Activated CD4-positive, alpha-beta T cell treated with anti-CD3 and anti-CD28 coated beads for 36 hours (primary cell): ENCODE measurements around the gene CXCL11. TPM values are rescaled to one million over a fixed set of nuclear protein-coding genes. Genes with fewer than 3 reads are reported as not detected.
"Not testable (repeated sequence)": the region's sequence is repeated elsewhere in the genome, so short reads cannot be mapped to it uniquely, and the experiment has no call there.

Experiments used
- ATAC-seq: fragments of 200-7000 bp; cut with Tn5 transposase; one replicate; pipeline ENCODE4 v1.10.0; 2021; ENCODE audit warnings: mild to moderate bottlenecking, moderate library complexity
- CTCF ChIA-PET: fragments of 350-600 bp; sonication (Branson Sonifier 250); formaldehyde crosslinking; loops from one replicate; lab custom pipeline; 2021; ENCODE audit warnings: antibody characterized with exemption; lab: Charles Lee
- POLR2A ChIA-PET: fragments of 350-600 bp; sonication (Branson Sonifier 250); formaldehyde crosslinking; loops from one replicate; lab custom pipeline; 2021; ENCODE audit warnings: antibody characterized with exemption, inconsistent platforms; lab: Charles Lee
- DNase-seq: peaks from one replicate; pipeline ENCODE4 v3.0.0-alpha.2; 2020
- H3K27ac Mint-ChIP-seq: one replicate; pipeline ENCODE4 v1.8.0; 2021; ENCODE audit warnings: mixed read lengths
- H3K27me3 Mint-ChIP-seq: one replicate; pipeline ENCODE4 v1.8.0; 2021; ENCODE audit warnings: mixed read lengths
- H3K36me3 Mint-ChIP-seq: one replicate; pipeline ENCODE4 v1.8.0; 2021; ENCODE audit warnings: low read depth, mixed read lengths
- H3K4me1 Mint-ChIP-seq: one replicate; pipeline ENCODE4 v1.8.0; 2021; ENCODE audit warnings: mixed read lengths
- H3K4me3 Mint-ChIP-seq: one replicate; pipeline ENCODE4 v1.8.0; 2021; ENCODE audit warnings: mild to moderate bottlenecking, moderate library complexity, mixed read lengths
- H3K9me3 Mint-ChIP-seq: one replicate; pipeline ENCODE4 v1.8.0; 2021; ENCODE audit warnings: low read depth, mixed read lengths
- intact Hi-C, 2 experiments: fragments of 100-400 bp; cut with DNase I in 1 of 2; cut with micrococcal nuclease in 1 of 2; formaldehyde crosslinking; loops; one replicate each; pipeline versions ENCODE4 v1.14.2 to v1.15.1; 2022 to 2024; cut with DNase I, micrococcal nuclease
- total RNA-seq, 2 experiments: library from RNA; stranded (reverse); gene quantifications; one replicate each; pipeline ENCODE4 v1.2.3, GENCODE V29; 2021

Gene CXCL11
- total RNA-seq, 2 experiments from 2014 or later, result 0.14 TPM; not detected in 1

GRCh38 chr4:76061421-76061820 lies 25.6 kb upstream of the CXCL11 start:
- no peak for ATAC-seq
- Mint-ChIP-seq H3K4me3 (no peak overlapping the region), H3K27me3 (peaks cover 19% of the 10 kb centered on the region), H3K36me3 (no peaks in the 10 kb centered on the region), H3K27ac (no peak overlapping the region), H3K4me1 (peaks cover 47% of the 10 kb centered on the region), H3K9me3 (no peaks in the 10 kb centered on the region)
- ChIA-PET POLR2A (no interaction called here), CTCF (interaction anchor here (0.8 to 4.9 kb wide), 5 partner anchors 65 to 145 kb away, joined by 3 to 55 read pairs (median 4); no protein-coding TSS in a partner anchor)
- no peak for DNase-seq
- intact Hi-C loops, result no loop called here

- Mint-ChIP-seq H3K4me1 (peaks cover 57% of the 10 kb centered on the region), H3K27me3 (peaks cover 28% of the 10 kb centered on the region), H3K9me3 (no peaks in the 10 kb centered on the region), H3K36me3 (no peaks in the 10 kb centered on the region), H3K27ac (peak overlapping the region; percentile 38), H3K4me3 (no peak overlapping the region)
- ATAC-seq, result no peak
- CTCF ChIA-PET, result interaction anchor here (0.8 to 4.9 kb wide), 3 partner anchors 26 to 67 kb away, joined by 3 to 55 read pairs (median 4); no protein-coding TSS in a partner anchor
- DNase-seq, result no peak
- intact Hi-C loops, result no loop called here
- POLR2A ChIA-PET, result interaction anchor here (0.6 kb wide), 1 partner anchor 1472 kb away, joined by 3 read pairs; no protein-coding TSS in a partner anchor
Observed at GRCh38 chr4:76060506-76060905, 24.6 kb upstream of the CXCL11 start.

GRCh38 chr4:76059750-76060149 lies 23.9 kb upstream of the CXCL11 start:
- Mint-ChIP-seq H3K4me3 (no peak overlapping the region), H3K27me3 (peaks cover 32% of the 10 kb centered on the region), H3K27ac (peak overlapping the region; percentile 40), H3K36me3 (no peaks in the 10 kb centered on the region), H3K4me1 (peaks cover 64% of the 10 kb centered on the region), H3K9me3 (no peaks in the 10 kb centered on the region)
- ATAC-seq (peak; percentile 54), DNase-seq (peak; percentile 24)
- ChIA-PET CTCF (interaction anchor here (0.6 to 2.7 kb wide), 4 partner anchors 64 to 120 kb away, joined by 3 to 14 read pairs (median 4); no protein-coding TSS in a partner anchor), POLR2A (interaction anchor here (0.6 kb wide), 1 partner anchor 1472 kb away, joined by 3 read pairs; no protein-coding TSS in a partner anchor)
- intact Hi-C loops, result loop anchor here (2.0 to 10.0 kb wide), 7 partner anchors 153 to 1528 kb away; partner anchors contain the start of genes CCNI (in 1 of the 2), RCHY1 (in 1 of the 2), SCARB2 (in 1 of the 2) and THAP6 (in 1 of the 2)

GRCh38 chr4:76058888-76059426 lies 23.1 kb upstream of the CXCL11 start:
- H3K9me3 Mint-ChIP-seq, result no peaks in the 10 kb centered on the region
- DNase-seq (no peak), ATAC-seq (no peak)
- peak overlapping the region; percentile 16 for H3K4me3 Mint-ChIP-seq
- H3K4me1 Mint-ChIP-seq, result peaks cover 65% of the 10 kb centered on the region
- peak overlapping the region; percentile 5 for H3K27ac Mint-ChIP-seq
- ChIA-PET POLR2A (interaction anchor here (0.9 to 1.5 kb wide), 2 partner anchors 22 to 35 kb away, joined by 5 to 6 read pairs; no protein-coding TSS in a partner anchor), CTCF (interaction anchor here (0.6 to 2.7 kb wide), 14 partner anchors 11 to 163 kb away, joined by 3 to 14 read pairs (median 4); no protein-coding TSS in a partner anchor)
- intact Hi-C loops, result loop anchor here (1.0 to 10.0 kb wide), 13 partner anchors 17 to 1528 kb away; partner anchors contain the start of genes CCNI (in 1 of the 2), CXCL10 (in 1 of the 2), NUP54 (in 1 of the 2) and RCHY1 (in 1 of the 2)
- H3K27me3 Mint-ChIP-seq, result peaks cover 33% of the 10 kb centered on the region
- H3K36me3 Mint-ChIP-seq, result no peaks in the 10 kb centered on the region

- ATAC-seq (peak; percentile 80), DNase-seq (no peak)
- Mint-ChIP-seq H3K27me3 (peaks cover 37% of the 10 kb centered on the region), H3K27ac (no peak overlapping the region), H3K4me1 (peaks cover 65% of the 10 kb centered on the region), H3K36me3 (no peaks in the 10 kb centered on the region), H3K4me3 (peak overlapping the region; percentile 16), H3K9me3 (no peaks in the 10 kb centered on the region)
- CTCF ChIA-PET, result interaction anchor here (0.7 to 2.7 kb wide), 15 partner anchors 12 to 163 kb away, joined by 3 to 14 read pairs (median 3); partner anchors contain the start of genes ART3 and SDAD1
- POLR2A ChIA-PET, result interaction anchor here (0.6 to 1.5 kb wide), 3 partner anchors 21 to 46 kb away, joined by 3 to 6 read pairs (median 5); no protein-coding TSS in a partner anchor
- intact Hi-C loops, result loop anchor here (1.0 to 10.0 kb wide), 13 partner anchors 16 to 1529 kb away; partner anchors contain the start of genes CCNI (in 1 of the 2), CXCL10 (in 1 of the 2), NUP54 (in 1 of the 2) and RCHY1 (in 1 of the 2)
Observed at GRCh38 chr4:76058302-76058701, 22.4 kb upstream of the CXCL11 start.

GRCh38 chr4:76055421-76055820 lies 19.6 kb upstream of the CXCL11 start:
- H3K27ac Mint-ChIP-seq, result no peak overlapping the region
- CTCF ChIA-PET, result interaction anchor here (0.5 to 4.3 kb wide), 4 partner anchors 8 to 193 kb away, joined by 3 to 24 read pairs (median 6); no protein-coding TSS in a partner anchor
- no peaks in the 10 kb centered on the region for H3K36me3 Mint-ChIP-seq
- H3K4me3 Mint-ChIP-seq, result no peak overlapping the region
- no peaks in the 10 kb centered on the region for H3K9me3 Mint-ChIP-seq
- H3K4me1 Mint-ChIP-seq, result peaks cover 48% of the 10 kb centered on the region
- intact Hi-C loops, result loop anchor here (5.0 to 10.0 kb wide), 6 partner anchors 157 to 1532 kb away; partner anchors contain the start of genes CCNI (in 1 of the 2), RCHY1 (in 1 of the 2), SCARB2 (in 1 of the 2) and THAP6 (in 1 of the 2)
- ATAC-seq (no peak), DNase-seq (no peak)
- POLR2A ChIA-PET, result interaction anchor here (1.1 kb wide), 1 partner anchor 65 kb away, joined by 4 read pairs; the partner anchor contains the start of gene SDAD1
- peaks cover 25% of the 10 kb centered on the region for H3K27me3 Mint-ChIP-seq

- intact Hi-C loops, result loop anchor here (5.0 to 10.0 kb wide), 6 partner anchors 157 to 1532 kb away; partner anchors contain the start of genes CCNI (in 1 of the 2), RCHY1 (in 1 of the 2), SCARB2 (in 1 of the 2) and THAP6 (in 1 of the 2)
- POLR2A ChIA-PET, result interaction anchor here (1.1 kb wide), 1 partner anchor 64 kb away, joined by 4 read pairs; the partner anchor contains the start of gene SDAD1
- no peak overlapping the region for H3K27ac Mint-ChIP-seq
- H3K4me1 Mint-ChIP-seq, result peaks cover 44% of the 10 kb centered on the region
- peaks cover 23% of the 10 kb centered on the region for H3K27me3 Mint-ChIP-seq
- ATAC-seq (peak; percentile 83), DNase-seq (peak; percentile 54)
- H3K9me3 Mint-ChIP-seq, result no peaks in the 10 kb centered on the region
- H3K36me3 Mint-ChIP-seq, result no peaks in the 10 kb centered on the region
- CTCF ChIA-PET, result interaction anchor here (0.9 to 4.3 kb wide), 4 partner anchors 8 to 58 kb away, joined by 3 to 24 read pairs (median 9); no protein-coding TSS in a partner anchor
- no peak overlapping the region for H3K4me3 Mint-ChIP-seq
Observed at GRCh38 chr4:76055016-76055415, 19.1 kb upstream of the CXCL11 start.

GRCh38 chr4:76053730-76054129 lies 17.9 kb upstream of the CXCL11 start:
- CTCF ChIA-PET, result interaction anchor here (1.1 to 4.3 kb wide), 6 partner anchors 9 to 57 kb away, joined by 3 to 24 read pairs (median 6); partner anchors contain the start of genes ART3 and CXCL11
- H3K27ac Mint-ChIP-seq, result no peak overlapping the region
- H3K27me3 Mint-ChIP-seq, result peaks cover 22% of the 10 kb centered on the region
- POLR2A ChIA-PET, result no interaction called here
- no peak overlapping the region for H3K4me3 Mint-ChIP-seq
- DNase-seq (no peak), ATAC-seq (no peak)
- no peaks in the 10 kb centered on the region for H3K9me3 Mint-ChIP-seq
- H3K36me3 Mint-ChIP-seq, result no peaks in the 10 kb centered on the region
- intact Hi-C loops, result loop anchor here in 1 of 2 experiments (10.0 kb wide), 2 partner anchors 539 to 901 kb away; partner anchors contain the start of genes RCHY1 and THAP6
- H3K4me1 Mint-ChIP-seq, result peaks cover 33% of the 10 kb centered on the region

- H3K9me3 Mint-ChIP-seq, H3K36me3 Mint-ChIP-seq, DNase-seq, ATAC-seq, POLR2A ChIA-PET, H3K4me1 Mint-ChIP-seq, H3K27ac Mint-ChIP-seq, H3K4me3 Mint-ChIP-seq, CTCF ChIA-PET: not testable (repeated sequence)
- intact Hi-C loops, result loop anchor here in 1 of 2 experiments (10.0 kb wide), 2 partner anchors 536 to 904 kb away; partner anchors contain the start of genes RCHY1 and THAP6
- H3K27me3 Mint-ChIP-seq, result peaks cover 15% of the 10 kb centered on the region
Observed at GRCh38 chr4:76050560-76051050, 14.7 kb upstream of the CXCL11 start.

- H3K9me3 Mint-ChIP-seq, DNase-seq, H3K36me3 Mint-ChIP-seq, H3K4me3 Mint-ChIP-seq, POLR2A ChIA-PET, CTCF ChIA-PET, H3K27ac Mint-ChIP-seq, H3K4me1 Mint-ChIP-seq, ATAC-seq: not testable (repeated sequence)
- intact Hi-C loops, result loop anchor here in 1 of 2 experiments (10.0 kb wide), 2 partner anchors 535 to 905 kb away; partner anchors contain the start of genes RCHY1 and THAP6
- H3K27me3 Mint-ChIP-seq, result peaks cover 10% of the 10 kb centered on the region
Observed at GRCh38 chr4:76049860-76050416, 14.1 kb upstream of the CXCL11 start.
